Peyer's patch (tissue), 4 donors: ENCODE data around the gene VSTM2A.

Source experiments
- CTCF ChIP-seq, 6 experiments: fragments of 450-650 bp in 4 of 6; fragments of 200-600 bp in 2 of 6; sonication (generic) in 1 of 6; IDR thresholded peaks; one replicate each; pipeline ENCODE4 v1.5.1; 2017 to 2019; ENCODE audit warnings: antibody characterized with exemption in 6 of 6, mild to moderate bottlenecking in 3 of 6, moderate library complexity in 1 of 6
- POLR2A ChIP-seq, 2 donors: fragments of 450-650 bp; IDR thresholded peaks; one replicate each; pipeline ENCODE4 v1.5.1; 2017; ENCODE audit warnings: antibody characterized with exemption in 2 of 2, mild to moderate bottlenecking in 2 of 2, moderate library complexity in 2 of 2

DNA sequence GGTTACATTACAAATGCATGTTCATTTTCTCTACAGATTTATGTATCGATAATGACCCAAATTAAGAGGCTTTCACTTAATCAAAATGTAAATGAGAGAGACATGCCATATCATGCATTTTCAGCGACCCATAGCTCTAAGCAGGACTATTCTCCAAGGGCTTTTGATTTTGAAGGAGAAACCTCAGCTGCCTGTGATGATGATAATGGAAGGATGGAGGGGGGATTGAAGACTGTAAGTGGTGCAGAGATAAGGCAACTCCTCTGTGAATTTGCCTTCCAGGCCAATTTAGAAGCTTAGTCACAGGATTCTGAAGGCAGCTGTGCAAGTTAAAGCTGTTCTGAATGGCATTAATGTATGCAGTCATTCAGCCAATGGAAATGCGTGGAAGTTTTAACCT, 8.3 kb downstream of the VSTM2A start:
- TF ChIP-seq CTCF (IDR thresholded peaks at IDR 0.05): no peak
- TF ChIP-seq POLR2A (IDR thresholded peaks at IDR 0.05): no peak
